Loucy (cell line): ENCODE data around the gene KRT35.

Experiments
- EZH2phosphoT487 ChIP-seq: fragments of 200-600 bp; IDR thresholded peaks from 2 replicates; pipeline ENCODE4 v1.6.1; 2018; ENCODE audit warnings: antibody characterized with exemption, mild to moderate bottlenecking, moderate library complexity, borderline replicate concordance
- TF ChIP-seq, protein P1 (sequence below): fragments of 200-600 bp; sonication (generic); conservative IDR thresholded peaks from 2 replicates; pipeline ENCODE4 v1.5.1; 2014; ENCODE audit warnings: mild to moderate bottlenecking, antibody characterized with exemption, low read length

- no peak for TF ChIP-seq EZH2phosphoT487
- TF ChIP-seq, protein P1, sequence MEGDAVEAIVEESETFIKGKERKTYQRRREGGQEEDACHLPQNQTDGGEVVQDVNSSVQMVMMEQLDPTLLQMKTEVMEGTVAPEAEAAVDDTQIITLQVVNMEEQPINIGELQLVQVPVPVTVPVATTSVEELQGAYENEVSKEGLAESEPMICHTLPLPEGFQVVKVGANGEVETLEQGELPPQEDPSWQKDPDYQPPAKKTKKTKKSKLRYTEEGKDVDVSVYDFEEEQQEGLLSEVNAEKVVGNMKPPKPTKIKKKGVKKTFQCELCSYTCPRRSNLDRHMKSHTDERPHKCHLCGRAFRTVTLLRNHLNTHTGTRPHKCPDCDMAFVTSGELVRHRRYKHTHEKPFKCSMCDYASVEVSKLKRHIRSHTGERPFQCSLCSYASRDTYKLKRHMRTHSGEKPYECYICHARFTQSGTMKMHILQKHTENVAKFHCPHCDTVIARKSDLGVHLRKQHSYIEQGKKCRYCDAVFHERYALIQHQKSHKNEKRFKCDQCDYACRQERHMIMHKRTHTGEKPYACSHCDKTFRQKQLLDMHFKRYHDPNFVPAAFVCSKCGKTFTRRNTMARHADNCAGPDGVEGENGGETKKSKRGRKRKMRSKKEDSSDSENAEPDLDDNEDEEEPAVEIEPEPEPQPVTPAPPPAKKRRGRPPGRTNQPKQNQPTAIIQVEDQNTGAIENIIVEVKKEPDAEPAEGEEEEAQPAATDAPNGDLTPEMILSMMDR = peak; percentile 88
Measured at GRCh38 chr17:41496803-41497484, 16.0 kb upstream of the KRT35 start.
